Thoracic aorta (tissue), 2 donors: ENCODE results near the gene CEND1. TPM values are rescaled to one million over a fixed set of nuclear protein-coding genes. Genes with fewer than 3 reads are reported as not detected.

Experiments
- ATAC-seq: fragments of 150-250 bp; one replicate; pipeline ENCODE4 v1.8.0; 2017; ENCODE audit warnings: low read depth; ENCODE audit not compliant: insufficient number of reproducible peaks, low FRiP score
- DNase-seq: peaks from one replicate; pipeline ENCODE4 v3.0.0-alpha.2; 2020; ENCODE audit warnings: low spot score
- H3K27ac ChIP-seq, 2 donors: fragments of 200-600 bp; sonication (generic); 1 replicate in 1 of 2; 2 replicates in 1 of 2; pipeline ENCODE4 v1.5.1; 2016; ENCODE audit warnings: mild to moderate bottlenecking in 2 of 2, moderate library complexity in 2 of 2
- H3K27me3 ChIP-seq: fragments of 200-600 bp; sonication (generic); replicated peaks from 2 replicates; pipeline ENCODE4 v1.6.0; 2016; ENCODE audit warnings: mild to moderate bottlenecking; ENCODE audit not compliant: insufficient read depth
- H3K36me3 ChIP-seq: fragments of 200-600 bp; sonication (generic); one replicate; pipeline ENCODE4 v1.5.1; 2016
- H3K4me1 ChIP-seq, 2 donors: fragments of 200-600 bp; sonication (generic); 1 replicate in 1 of 2; 2 replicates in 1 of 2; pipeline versions ENCODE4 v1.5.1 to v1.6.0; 2016; ENCODE audit warnings: low read depth in 2 of 2, mild to moderate bottlenecking in 1 of 2; ENCODE audit not compliant: control insufficient read depth in 1 of 2
- H3K4me3 ChIP-seq: fragments of 200-600 bp; sonication (generic); 2 replicates; pipeline ENCODE4 v1.5.1; 2016; ENCODE audit warnings: mild to moderate bottlenecking
- H3K9me3 ChIP-seq: fragments of 200-600 bp; sonication (generic); 2 replicates; pipeline ENCODE4 v1.5.1; 2016
- CTCF ChIP-seq: fragments of 200-600 bp; sonication (generic); IDR thresholded peaks from one replicate; pipeline ENCODE4 v1.5.1; 2019; ENCODE audit warnings: antibody characterized with exemption
- total RNA-seq, 2 donors: library from RNA; depleted of rRNA; stranded (reverse); fragments of >200 nt; gene quantifications; one replicate each; pipeline versions ENCODE4 v1.1.0 to v1.2.3, GENCODE V29; 2016

Gene CEND1
- total RNA-seq, 2 donors from 2014 or later, result not detected

- H3K4me3 ChIP-seq, result no peak overlapping the region
- no peaks in the 10 kb centered on the region for H3K27me3 ChIP-seq
- TF ChIP-seq CTCF, result no peak
- no peak for DNase-seq
- H3K36me3 ChIP-seq, result peaks cover 36% of the 10 kb centered on the region
- no peaks in the 10 kb centered on the region for H3K9me3 ChIP-seq
- peak overlapping the region in 1 of 2 donors; percentile 99 for H3K27ac ChIP-seq
- peaks cover 30 to 59% of the 10 kb centered on the region in 2 donors for H3K4me1 ChIP-seq
- ATAC-seq, result no peak
Observed at GRCh38 chr11:836700-837099, 46.8 kb upstream of the CEND1 start.

- peaks cover 28 to 58% of the 10 kb centered on the region in 2 donors for H3K4me1 ChIP-seq
- ATAC-seq (no peak), DNase-seq (no peak)
- no peak overlapping the region for H3K4me3 ChIP-seq
- no peaks in the 10 kb centered on the region for H3K27me3 ChIP-seq
- H3K36me3 ChIP-seq, result peaks cover 36% of the 10 kb centered on the region
- TF ChIP-seq CTCF, result no peak
- peak overlapping the region in 1 of 2 donors; percentile 99 for H3K27ac ChIP-seq
- H3K9me3 ChIP-seq, result no peaks in the 10 kb centered on the region
Observed at GRCh38 chr11:836274-836673, 46.4 kb upstream of the CEND1 start.

DNA sequence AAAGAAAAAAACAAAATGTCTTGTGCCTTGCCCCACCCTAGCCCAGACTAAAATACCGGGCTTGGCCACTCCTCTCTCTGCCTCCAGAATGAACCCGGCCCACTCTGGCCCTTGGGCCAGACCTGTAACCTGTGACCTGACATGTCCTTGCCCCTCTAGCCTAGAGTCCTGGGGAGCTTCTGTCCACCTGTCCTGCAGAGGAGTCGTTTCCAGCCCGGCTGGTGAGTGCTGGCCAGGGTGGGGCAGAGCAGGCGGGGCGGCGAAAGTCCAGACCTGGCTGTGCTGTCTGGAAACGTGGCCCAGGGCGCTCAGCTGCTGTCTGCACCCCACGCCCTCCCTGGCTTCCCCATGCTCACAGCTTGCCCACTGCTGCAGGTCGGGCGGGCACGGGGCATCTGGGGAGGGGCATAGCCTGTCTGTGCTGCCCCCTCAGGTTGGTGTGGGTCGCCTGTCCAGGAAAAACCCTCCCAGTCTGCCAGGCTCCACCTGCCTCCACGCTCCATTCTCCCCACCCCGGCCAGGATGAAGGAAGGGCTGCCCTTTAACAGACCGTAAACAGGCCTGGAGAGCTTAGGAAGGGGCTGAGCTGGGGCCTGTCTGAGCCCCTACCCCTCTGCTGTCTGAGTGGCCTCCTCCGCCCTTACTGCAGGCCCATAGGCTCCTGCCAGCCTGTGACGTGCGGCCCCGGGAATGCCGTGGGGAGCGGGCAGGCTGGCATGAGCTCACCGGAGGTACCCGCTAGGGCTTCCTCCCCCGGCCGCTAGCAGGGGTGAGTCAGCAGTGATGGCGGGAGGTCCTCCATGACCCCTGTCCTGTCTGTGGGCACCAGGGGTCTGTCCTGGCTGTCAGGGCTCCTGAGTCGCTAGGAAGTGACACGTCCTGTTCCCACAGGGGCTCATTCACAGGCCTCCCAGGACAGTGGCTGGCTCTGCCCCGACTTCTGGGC, 44.8 kb upstream of the CEND1 start:
- DNase-seq (peak; percentile 62), ATAC-seq (peak; percentile 24)
- peak overlapping the region; percentile 94 for H3K4me3 ChIP-seq
- TF ChIP-seq CTCF, result no peak
- H3K36me3 ChIP-seq, result peaks cover 30% of the 10 kb centered on the region
- H3K27me3 ChIP-seq, result no peaks in the 10 kb centered on the region
- peaks cover 32 to 60% of the 10 kb centered on the region in 2 donors for H3K4me1 ChIP-seq
- H3K9me3 ChIP-seq, result no peaks in the 10 kb centered on the region
- peak overlapping the region; percentile 97 to 99 for H3K27ac ChIP-seq

DNA sequence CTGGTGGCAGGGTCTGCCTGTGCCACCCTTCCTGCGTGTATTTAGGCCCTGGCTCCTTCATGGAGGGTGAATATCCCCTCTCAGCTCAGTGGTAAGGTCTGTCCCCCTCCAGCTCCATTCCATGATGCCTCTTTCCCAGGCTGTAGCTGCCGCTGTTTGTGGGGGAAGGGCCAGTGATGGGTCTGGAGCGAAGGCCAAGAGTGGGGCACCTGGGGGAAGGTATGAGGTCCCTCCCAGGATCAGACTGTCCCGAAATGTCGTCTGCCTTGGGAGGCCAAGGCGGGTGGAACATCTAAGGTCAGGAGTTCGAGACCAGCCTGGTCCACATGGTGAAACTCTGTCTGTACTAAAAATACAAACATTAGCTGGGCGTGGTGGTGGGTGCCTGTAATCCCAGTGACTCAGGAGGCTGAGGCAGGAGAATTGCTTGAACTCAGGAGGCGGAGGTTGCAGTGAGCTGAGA, 44.0 kb upstream of the CEND1 start:
- no peak for DNase-seq
- no peak for TF ChIP-seq CTCF

GRCh38 chr11:833114-833791, 43.4 kb upstream of the CEND1 start:
- Histone ChIP-seq H3K9me3 (no peaks in the 10 kb centered on the region), H3K4me3 (peak overlapping the region; percentile 94), H3K4me1 (peaks cover 40 to 74% of the 10 kb centered on the region in 2 donors), H3K27me3 (no peaks in the 10 kb centered on the region), H3K36me3 (peaks cover 17% of the 10 kb centered on the region), H3K27ac (peak overlapping the region; percentile 97 to 99)
- DNase-seq (no peak), ATAC-seq (peak; percentile 15)
- TF ChIP-seq CTCF, result no peak

More for the DNA sequence above, 44.0 kb upstream of the CEND1 start:
- no peaks in the 10 kb centered on the region for H3K9me3 ChIP-seq
- H3K27me3 ChIP-seq, result no peaks in the 10 kb centered on the region
- H3K27ac ChIP-seq, result peak overlapping the region; percentile 97 to 99
- peaks cover 23% of the 10 kb centered on the region for H3K36me3 ChIP-seq
- H3K4me3 ChIP-seq, result peak overlapping the region; percentile 94
- ATAC-seq, result no peak
- peaks cover 37 to 68% of the 10 kb centered on the region in 2 donors for H3K4me1 ChIP-seq
